ENCODE data around the gene STAB2. TPM values are rescaled to one million over a fixed set of nuclear protein-coding genes. Genes with fewer than 3 reads are reported as not detected.

STAB2 gene
- total RNA-seq, 4 donors from 2014 or later = 0.27 to 6.5 (median 1.2) TPM

DNA sequence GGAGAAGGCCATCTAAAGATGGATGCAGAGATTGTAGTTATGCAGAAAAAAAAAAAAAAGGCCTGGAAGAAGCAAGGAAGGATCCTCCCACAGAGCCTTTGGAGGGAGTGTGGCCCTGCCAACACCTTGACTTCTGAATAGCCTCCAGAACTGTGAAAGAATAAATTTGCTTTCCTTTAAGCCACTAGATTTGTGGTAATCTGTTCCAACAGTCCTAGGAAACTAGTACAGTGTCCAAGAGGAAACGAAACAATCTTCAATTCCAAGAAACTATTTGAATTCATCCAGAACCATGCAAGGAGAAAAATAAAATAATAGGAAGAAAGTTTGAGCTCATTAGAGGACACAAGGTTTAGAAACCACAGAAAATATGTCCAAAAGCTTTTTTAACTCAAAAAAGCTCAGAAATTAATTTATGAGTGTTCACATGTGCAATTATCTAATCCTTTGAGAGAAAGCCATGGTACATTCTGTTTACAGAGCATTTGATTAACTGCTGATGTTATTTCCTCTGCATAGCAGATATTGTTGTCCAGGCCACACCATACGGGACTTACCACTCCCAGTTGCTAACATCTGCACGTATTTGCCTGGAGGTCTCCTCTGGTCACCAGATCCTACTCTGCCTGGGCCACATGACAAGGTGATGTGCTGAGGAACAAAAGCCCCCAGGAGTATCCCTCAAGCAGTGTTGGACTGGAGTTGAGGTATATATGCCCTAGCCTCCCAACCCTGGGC is 30.0 kb upstream of the STAB2 start:
- DNase-seq = no peak
- Histone ChIP-seq H3K27me3 (no peaks in the 10 kb centered on the region), H3K4me3 (replicated peaks in 1 of 3) (no peak overlapping the region), H3K27ac (no peak overlapping the region), H3K9me3 (no peaks in the 10 kb centered on the region), H3K36me3 (no peaks in the 10 kb centered on the region), H3K4me1 (no peaks in the 10 kb centered on the region)
- 73 to 74% methylated on average over 3 of the region's 3 CpGs for WGBS, 2 donors
- intact Hi-C loops (cut with DNase I) = no loop called here
- TF ChIP-seq, protein P1, sequence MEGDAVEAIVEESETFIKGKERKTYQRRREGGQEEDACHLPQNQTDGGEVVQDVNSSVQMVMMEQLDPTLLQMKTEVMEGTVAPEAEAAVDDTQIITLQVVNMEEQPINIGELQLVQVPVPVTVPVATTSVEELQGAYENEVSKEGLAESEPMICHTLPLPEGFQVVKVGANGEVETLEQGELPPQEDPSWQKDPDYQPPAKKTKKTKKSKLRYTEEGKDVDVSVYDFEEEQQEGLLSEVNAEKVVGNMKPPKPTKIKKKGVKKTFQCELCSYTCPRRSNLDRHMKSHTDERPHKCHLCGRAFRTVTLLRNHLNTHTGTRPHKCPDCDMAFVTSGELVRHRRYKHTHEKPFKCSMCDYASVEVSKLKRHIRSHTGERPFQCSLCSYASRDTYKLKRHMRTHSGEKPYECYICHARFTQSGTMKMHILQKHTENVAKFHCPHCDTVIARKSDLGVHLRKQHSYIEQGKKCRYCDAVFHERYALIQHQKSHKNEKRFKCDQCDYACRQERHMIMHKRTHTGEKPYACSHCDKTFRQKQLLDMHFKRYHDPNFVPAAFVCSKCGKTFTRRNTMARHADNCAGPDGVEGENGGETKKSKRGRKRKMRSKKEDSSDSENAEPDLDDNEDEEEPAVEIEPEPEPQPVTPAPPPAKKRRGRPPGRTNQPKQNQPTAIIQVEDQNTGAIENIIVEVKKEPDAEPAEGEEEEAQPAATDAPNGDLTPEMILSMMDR (IDR thresholded peaks at IDR 0.05) = no peak
- no peak for TF ChIP-seq POLR2A (IDR thresholded peaks at IDR 0.05)

DNA sequence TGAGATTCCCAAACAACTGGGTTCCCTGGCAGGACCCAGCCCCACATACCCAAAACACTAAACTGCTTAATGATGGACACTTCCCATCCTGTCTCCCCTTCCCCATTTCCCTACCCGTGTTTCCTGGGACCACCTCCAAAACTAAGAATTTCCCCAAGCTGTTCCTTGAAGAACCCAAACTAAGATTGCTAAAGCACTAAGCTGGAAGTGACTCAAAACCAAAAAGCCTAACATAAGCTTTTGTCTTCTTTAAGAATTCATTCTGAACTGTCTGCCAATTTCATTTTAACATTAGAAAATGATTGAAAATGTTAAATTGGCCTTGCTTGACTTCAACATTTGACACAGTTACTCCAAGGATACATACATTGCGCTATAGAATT is 29.5 kb upstream of the STAB2 start:
- no peak for DNase-seq
- Histone ChIP-seq H3K4me1 (no peaks in the 10 kb centered on the region), H3K36me3 (no peaks in the 10 kb centered on the region), H3K4me3 (replicated peaks in 1 of 3) (no peak overlapping the region), H3K9me3 (no peaks in the 10 kb centered on the region), H3K27me3 (no peaks in the 10 kb centered on the region), H3K27ac (no peak overlapping the region)
- TF ChIP-seq POLR2A (IDR thresholded peaks at IDR 0.05) = no peak
- TF ChIP-seq, protein P1 (IDR thresholded peaks at IDR 0.05) = no peak
- intact Hi-C loops (cut with DNase I) = no loop called here
- WGBS, 2 donors = 75 to 88% methylated on average over 2 of the region's 2 CpGs

GRCh38 chr12:103558879-103559278 is 28.2 kb upstream of the STAB2 start:
- H3K4me3 ChIP-seq (replicated peaks in 1 of 3) = no peak overlapping the region
- WGBS, 2 donors = 80% methylated on average over 1 of the region's 1 CpG
- intact Hi-C loops (cut with DNase I) = no loop called here
- H3K36me3 ChIP-seq = no peaks in the 10 kb centered on the region
- TF ChIP-seq, protein P1 (IDR thresholded peaks at IDR 0.05) = no peak
- no peak for TF ChIP-seq POLR2A (IDR thresholded peaks at IDR 0.05)
- no peaks in the 10 kb centered on the region for H3K9me3 ChIP-seq
- no peak for DNase-seq
- H3K27me3 ChIP-seq = no peaks in the 10 kb centered on the region
- no peaks in the 10 kb centered on the region for H3K4me1 ChIP-seq
- H3K27ac ChIP-seq = no peak overlapping the region

DNA sequence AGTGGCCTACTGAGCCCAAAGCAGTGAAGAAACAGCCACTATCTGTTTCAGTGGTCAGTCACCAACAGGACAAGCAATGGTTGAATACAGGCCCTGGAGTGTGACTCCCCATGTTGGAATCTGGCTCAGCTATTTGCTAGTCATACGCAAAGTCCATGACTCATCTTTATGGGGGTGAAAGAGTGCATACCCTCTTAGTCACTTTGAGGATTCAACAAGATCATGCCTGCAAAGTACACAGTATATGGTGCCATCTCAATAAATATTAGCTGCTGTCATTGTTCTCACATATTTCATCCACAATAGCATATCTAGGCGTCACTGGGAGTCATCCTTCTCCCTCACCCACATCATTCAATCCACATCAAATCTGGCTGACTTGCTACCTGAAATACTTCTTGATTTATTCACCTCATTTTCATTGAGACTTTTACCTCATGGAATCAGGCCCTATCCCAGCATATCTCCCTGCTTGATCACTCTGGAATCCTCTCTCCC is 26.4 kb upstream of the STAB2 start:
- 81 to 88% methylated on average over 2 of the region's 2 CpGs for WGBS, 2 donors
- Histone ChIP-seq H3K4me3 (replicated peaks in 1 of 3) (no peak overlapping the region), H3K27ac (no peak overlapping the region), H3K9me3 (no peaks in the 10 kb centered on the region), H3K27me3 (no peaks in the 10 kb centered on the region), H3K36me3 (no peaks in the 10 kb centered on the region), H3K4me1 (no peaks in the 10 kb centered on the region)
- TF ChIP-seq, protein P1 (IDR thresholded peaks at IDR 0.05) = no peak
- no peak for TF ChIP-seq POLR2A (IDR thresholded peaks at IDR 0.05)
- intact Hi-C loops (cut with DNase I) = no loop called here
- DNase-seq = no peak

DNA sequence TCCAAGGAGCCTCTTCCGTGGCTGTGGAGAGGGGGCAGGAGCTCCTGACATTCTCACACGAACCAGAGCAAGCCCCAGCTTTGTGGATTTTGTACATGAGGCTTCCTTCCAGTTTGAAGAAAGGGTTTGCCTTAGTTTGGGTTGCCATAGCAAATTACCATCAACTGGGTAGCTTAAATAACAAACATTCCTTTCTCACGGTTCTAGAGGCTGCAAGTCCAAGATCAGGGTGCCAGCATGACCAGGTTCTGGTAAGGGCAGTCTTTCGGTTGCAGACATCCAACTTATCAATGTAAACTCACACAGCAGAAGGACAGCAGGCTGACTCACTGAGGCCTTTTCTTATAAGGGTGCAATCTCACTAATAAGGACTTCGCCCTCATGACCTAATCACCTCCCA is 25.9 kb upstream of the STAB2 start:
- no peak overlapping the region for H3K4me3 ChIP-seq (replicated peaks in 1 of 3)
- H3K27me3 ChIP-seq = no peaks in the 10 kb centered on the region
- H3K4me1 ChIP-seq = no peaks in the 10 kb centered on the region
- TF ChIP-seq, protein P1 (IDR thresholded peaks at IDR 0.05) = no peak
- TF ChIP-seq POLR2A (IDR thresholded peaks at IDR 0.05) = no peak
- H3K36me3 ChIP-seq = no peaks in the 10 kb centered on the region
- intact Hi-C loops (cut with DNase I) = no loop called here
- no peak for DNase-seq
- 66 to 71% methylated on average over 5 of the region's 5 CpGs for WGBS, 2 donors
- no peaks in the 10 kb centered on the region for H3K9me3 ChIP-seq
- H3K27ac ChIP-seq = no peak overlapping the region

Measured in thyroid gland (tissue), 4 donors.